Transverse colon (tissue), 4 donors: ENCODE results near the gene NSD1.

Experiments used
- CTCF ChIP-seq, 5 experiments: fragments of 200-600 bp in 3 of 5; fragments of 450-650 bp in 2 of 5; sonication (generic) in 3 of 5; IDR thresholded peaks; 1 replicate in 2 of 5; 2 replicates in 3 of 5; pipeline ENCODE4 v1.5.1; 2016 to 2017; ENCODE audit warnings: antibody characterized with exemption in 5 of 5, inconsistent platforms in 3 of 5, mild to moderate bottlenecking in 2 of 5, moderate library complexity in 1 of 5
- EP300 ChIP-seq: sonication (generic); formaldehyde crosslinking; IDR thresholded peaks from one replicate; pipeline ENCODE4 v1.6.1; 2017; ENCODE audit warnings: antibody characterized with exemption, low read depth
- POLR2A ChIP-seq: fragments of 450-650 bp; IDR thresholded peaks from one replicate; pipeline ENCODE4 v1.6.1; 2016; ENCODE audit warnings: antibody characterized with exemption, mild to moderate bottlenecking, moderate library complexity
- POLR2AphosphoS5 ChIP-seq, 3 donors: sonication (generic); formaldehyde crosslinking; IDR thresholded peaks; one replicate each; pipeline ENCODE4 v1.6.1; 2016; ENCODE audit warnings: antibody characterized with exemption in 3 of 3

- TF ChIP-seq POLR2A (no peak), CTCF (IDR thresholded peaks at IDR 0.05) (peak; percentile 83 to 89 (median 87)), POLR2AphosphoS5 (IDR thresholded peaks at IDR 0.05) (no peak), EP300 (no peak)
These were observed 184.4 kb downstream of the NSD1 start for GRCh38 chr5:177317959-177318377.
